GM12878 (cell line): Measurements from ENCODE around the gene SELENOV.

Experiments
- ASH2L ChIP-seq: fragments of 300-600, 200-600 bp; sonication (generic); IDR thresholded peaks from 2 replicates; pipeline ENCODE4 v1.6.1; 2017; ENCODE audit warnings: low read depth, mild to moderate bottlenecking, borderline replicate concordance
- BCL3 ChIP-seq: IDR thresholded peaks from 2 replicates; pipeline ENCODE4 v1.6.1; 2011; ENCODE audit warnings: borderline replicate concordance, low read depth, mild to moderate bottlenecking, moderate library complexity, low read length; ENCODE audit not compliant: insufficient read depth, poor library complexity, severe bottlenecking
- BMI1 ChIP-seq: fragments of 450-650 bp; IDR thresholded peaks from 2 replicates; pipeline ENCODE4 v1.6.1; 2016; ENCODE audit warnings: mild to moderate bottlenecking, moderate library complexity, borderline replicate concordance
- CTCF ChIP-seq, 3 experiments: IDR thresholded peaks in 2 of 3; conservative IDR thresholded peaks in 1 of 3; 2 replicates each; pipeline ENCODE4 v1.5.1; 2011; ENCODE audit warnings: low read depth in 3 of 3, low read length in 3 of 3, mild to moderate bottlenecking in 3 of 3, control low read depth in 2 of 3, moderate library complexity in 2 of 3, inconsistent platforms in 1 of 3, mixed read lengths in 1 of 3; ENCODE audit not compliant: control insufficient read depth in 2 of 3, insufficient read depth in 1 of 3; ENCODE audit errors: extremely low read depth in 1 of 3
- ESRRA ChIP-seq: IDR thresholded peaks from 2 replicates; pipeline ENCODE4 v1.6.1; 2012; ENCODE audit warnings: mild to moderate bottlenecking, low read length, improper control_type of control experiment
- FOXK2 ChIP-seq: fragments of 450-650 bp; IDR thresholded peaks from 2 replicates; pipeline ENCODE4 v1.6.1; 2017; ENCODE audit warnings: mild to moderate bottlenecking, moderate library complexity
- NBN ChIP-seq: fragments of 450-650 bp; IDR thresholded peaks from 2 replicates; pipeline ENCODE4 v1.6.1; 2016
- NFIC ChIP-seq: IDR thresholded peaks from 2 replicates; pipeline ENCODE4 v1.6.1; 2012; ENCODE audit warnings: low read depth, mild to moderate bottlenecking, inconsistent platforms, low read length, moderate library complexity
- NRF1 ChIP-seq: conservative IDR thresholded peaks from 2 replicates; pipeline ENCODE4 v1.6.1; 2011; ENCODE audit warnings: mild to moderate bottlenecking, low read depth, low read length, improper control_type of control experiment
- PBX3 ChIP-seq: IDR thresholded peaks from 2 replicates; pipeline ENCODE4 v1.6.1; 2011; ENCODE audit warnings: mild to moderate bottlenecking, low read depth, low read length, moderate library complexity; ENCODE audit not compliant: insufficient replicate concordance
- TCF3 ChIP-seq: IDR thresholded peaks from 2 replicates; pipeline ENCODE4 v1.6.1; 2012; ENCODE audit warnings: low read depth, mild to moderate bottlenecking, low read length, borderline replicate concordance; ENCODE audit not compliant: insufficient read depth
- USF1 ChIP-seq: IDR thresholded peaks from 2 replicates; pipeline ENCODE4 v1.6.1; 2011; ENCODE audit warnings: borderline replicate concordance, low read depth, mild to moderate bottlenecking, moderate library complexity, mixed read lengths, low read length; ENCODE audit not compliant: insufficient read depth; ENCODE audit errors: extremely low read length

GRCh38 chr19:39516270-39516669 is 1.3 kb downstream of the SELENOV start:
- TF ChIP-seq TCF3 (no peak), CTCF (IDR thresholded peaks at IDR 0.05 in 2 of 3, conservative IDR thresholded peaks at IDR 0.05 in 1 of 3; ENCODE audit: control insufficient read depth in 2 of 3, extremely low read depth in 1 of 3, insufficient read depth in 1 of 3, low read depth in 3 of 3, low read length in 3 of 3) (no peak), ASH2L (no peak), NFIC (no peak), ESRRA (no peak), BCL3 (no peak), PBX3 (no peak), USF1 (no peak), BMI1 (no peak), FOXK2 (no peak), NRF1 (no peak), NBN (no peak)
